AG04450 (cell line): ENCODE data around the gene EFCAB13. TPM values are rescaled to one million over a fixed set of nuclear protein-coding genes. Genes with fewer than 3 reads are reported as not detected.

ENCODE experiments used
- CTCF ChIA-PET: fragments of 300-600, 350-600 bp; formaldehyde crosslinking; extraction: SDS; loops from one replicate; lab custom pipeline; 2022; ENCODE audit warnings: antibody characterized with exemption, inconsistent platforms; lab: Charles Lee
- POLR2A ChIA-PET: fragments of 350-600 bp; formaldehyde crosslinking; extraction: SDS; loops from one replicate; lab custom pipeline; 2021; ENCODE audit warnings: antibody characterized with exemption, inconsistent platforms; lab: Yijun Ruan, JAX
- DNase-seq: peaks from one replicate; pipeline ENCODE4 v3.0.0-alpha.2; 2011; ENCODE audit warnings: low read depth, low spot score
- H3K27ac ChIP-seq: one replicate; pipeline ENCODE4 v1.5.1; 2012; ENCODE audit warnings: low read depth, low read length, control low read depth
- H3K27me3 ChIP-seq: one replicate; pipeline ENCODE4 v1.6.0; 2012; ENCODE audit warnings: low read length; ENCODE audit not compliant: control insufficient read depth, insufficient read depth
- H3K4me3 ChIP-seq: 2 replicates; pipeline ENCODE4 v1.5.1; 2011; ENCODE audit warnings: mild to moderate bottlenecking, low read depth, low read length, control low read depth
- H3K9me3 ChIP-seq: 2 replicates; pipeline ENCODE4 v1.5.1; 2012; ENCODE audit warnings: low read length; ENCODE audit not compliant: control insufficient read depth, insufficient read depth
- polyA plus RNA-seq: library from polyadenylated mRNA; depleted of rRNA; stranded (reverse); fragments of >200 nt; gene quantifications from 2 replicates; pipeline ENCODE4 v1.2.3, GENCODE V29; 2011
- TF ChIP-seq, protein P1 (sequence below): IDR thresholded peaks from 2 replicates; pipeline ENCODE4 v1.5.1; 2011; ENCODE audit warnings: low read depth, low read length, control low read depth, inconsistent platforms

The EFCAB13 gene
- polyA plus RNA-seq, 1 experiment, result 1.6 TPM

DNA sequence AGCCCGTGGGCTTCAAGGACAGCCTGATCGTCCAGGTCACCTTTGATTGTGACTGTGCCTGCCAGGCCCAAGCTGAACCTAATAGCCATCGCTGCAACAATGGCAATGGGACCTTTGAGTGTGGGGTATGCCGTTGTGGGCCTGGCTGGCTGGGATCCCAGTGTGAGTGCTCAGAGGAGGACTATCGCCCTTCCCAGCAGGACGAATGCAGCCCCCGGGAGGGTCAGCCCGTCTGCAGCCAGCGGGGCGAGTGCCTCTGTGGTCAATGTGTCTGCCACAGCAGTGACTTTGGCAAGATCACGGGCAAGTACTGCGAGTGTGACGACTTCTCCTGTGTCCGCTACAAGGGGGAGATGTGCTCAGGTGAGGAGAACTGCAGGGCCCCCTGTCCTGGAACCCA is 31.5 kb upstream of the EFCAB13 start:
- POLR2A ChIA-PET, result no interaction called here
- CTCF ChIA-PET, result no interaction called here
- H3K27ac ChIP-seq, result no peak overlapping the region
- no peak for DNase-seq
- TF ChIP-seq, protein P1, sequence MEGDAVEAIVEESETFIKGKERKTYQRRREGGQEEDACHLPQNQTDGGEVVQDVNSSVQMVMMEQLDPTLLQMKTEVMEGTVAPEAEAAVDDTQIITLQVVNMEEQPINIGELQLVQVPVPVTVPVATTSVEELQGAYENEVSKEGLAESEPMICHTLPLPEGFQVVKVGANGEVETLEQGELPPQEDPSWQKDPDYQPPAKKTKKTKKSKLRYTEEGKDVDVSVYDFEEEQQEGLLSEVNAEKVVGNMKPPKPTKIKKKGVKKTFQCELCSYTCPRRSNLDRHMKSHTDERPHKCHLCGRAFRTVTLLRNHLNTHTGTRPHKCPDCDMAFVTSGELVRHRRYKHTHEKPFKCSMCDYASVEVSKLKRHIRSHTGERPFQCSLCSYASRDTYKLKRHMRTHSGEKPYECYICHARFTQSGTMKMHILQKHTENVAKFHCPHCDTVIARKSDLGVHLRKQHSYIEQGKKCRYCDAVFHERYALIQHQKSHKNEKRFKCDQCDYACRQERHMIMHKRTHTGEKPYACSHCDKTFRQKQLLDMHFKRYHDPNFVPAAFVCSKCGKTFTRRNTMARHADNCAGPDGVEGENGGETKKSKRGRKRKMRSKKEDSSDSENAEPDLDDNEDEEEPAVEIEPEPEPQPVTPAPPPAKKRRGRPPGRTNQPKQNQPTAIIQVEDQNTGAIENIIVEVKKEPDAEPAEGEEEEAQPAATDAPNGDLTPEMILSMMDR, result no peak
- H3K27me3 ChIP-seq, result no peaks in the 10 kb centered on the region
- H3K4me3 ChIP-seq, result no peak overlapping the region
- no peaks in the 10 kb centered on the region for H3K9me3 ChIP-seq

DNA sequence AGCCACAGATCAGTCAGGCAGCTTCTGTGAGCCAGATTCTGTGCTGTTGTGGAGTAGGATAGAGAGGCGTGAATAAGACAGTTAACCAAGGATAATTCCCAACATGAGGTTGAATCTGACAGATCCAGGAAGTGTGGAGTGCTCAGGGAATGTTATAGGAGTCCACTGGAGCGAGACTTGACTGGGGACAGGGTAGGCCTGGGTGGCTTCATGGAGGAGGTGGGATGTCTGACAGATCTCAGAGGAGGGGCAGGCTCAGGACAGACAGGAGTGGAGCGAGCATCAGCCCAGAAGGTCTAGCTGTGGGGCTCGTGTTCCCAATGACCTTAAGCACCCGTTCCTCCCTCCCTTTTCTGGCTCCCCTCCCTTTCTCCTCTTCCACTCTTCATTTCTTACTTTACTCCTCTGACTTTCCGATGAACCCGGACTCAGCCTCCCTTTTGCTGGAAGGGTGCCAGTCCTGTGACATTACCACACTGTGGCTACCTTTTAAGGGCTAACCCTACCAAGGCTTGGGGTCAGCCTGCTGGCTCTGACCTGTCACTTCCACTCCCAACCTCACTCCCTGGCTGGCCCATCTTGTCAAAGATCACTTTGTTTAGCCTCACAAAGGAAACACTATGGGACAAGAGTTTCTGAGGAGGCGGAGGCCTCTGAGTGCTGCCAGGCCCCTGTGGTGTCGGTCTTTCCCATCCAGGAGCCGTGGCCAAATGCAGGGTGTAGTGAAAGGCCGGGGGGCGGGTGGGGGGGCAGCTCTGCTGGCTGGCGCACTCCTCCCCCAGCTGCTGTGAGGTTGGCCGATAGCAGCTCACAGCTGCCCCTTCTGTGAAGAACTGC is 28.5 kb upstream of the EFCAB13 start:
- Histone ChIP-seq H3K4me3 (no peak overlapping the region), H3K27me3 (no peaks in the 10 kb centered on the region), H3K9me3 (no peaks in the 10 kb centered on the region; the same call in 1 of the 2 replicates), H3K27ac (no peak overlapping the region)
- ChIA-PET CTCF (no interaction called here), POLR2A (no interaction called here)
- DNase-seq, result no peak
- TF ChIP-seq, protein P1, result no peak

DNA sequence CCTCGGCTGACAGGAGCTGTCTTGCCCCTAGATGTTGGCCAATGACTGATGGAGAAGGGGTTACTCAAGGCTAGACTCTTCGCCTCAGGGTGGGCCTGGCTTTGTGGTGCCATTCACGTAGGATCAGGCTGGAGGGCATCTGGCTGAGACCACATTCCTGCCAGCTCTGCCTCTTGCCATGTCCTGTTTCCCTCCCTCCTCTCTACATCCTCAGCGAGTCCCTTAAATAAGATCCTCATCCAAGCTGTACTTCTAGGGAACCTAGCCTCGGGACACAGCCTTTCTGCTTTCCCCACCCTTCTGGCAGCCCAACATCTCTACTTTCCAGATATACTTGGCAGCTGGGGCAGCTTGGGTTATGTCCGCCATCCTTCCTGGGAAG is 27.9 kb upstream of the EFCAB13 start:
- Histone ChIP-seq H3K27me3 (no peaks in the 10 kb centered on the region), H3K27ac (no peak overlapping the region), H3K4me3 (no peak overlapping the region), H3K9me3 (no peaks in the 10 kb centered on the region; the same call in 1 of the 2 replicates)
- TF ChIP-seq, protein P1, result no peak
- no peak for DNase-seq
- ChIA-PET POLR2A (no interaction called here), CTCF (no interaction called here)

DNA sequence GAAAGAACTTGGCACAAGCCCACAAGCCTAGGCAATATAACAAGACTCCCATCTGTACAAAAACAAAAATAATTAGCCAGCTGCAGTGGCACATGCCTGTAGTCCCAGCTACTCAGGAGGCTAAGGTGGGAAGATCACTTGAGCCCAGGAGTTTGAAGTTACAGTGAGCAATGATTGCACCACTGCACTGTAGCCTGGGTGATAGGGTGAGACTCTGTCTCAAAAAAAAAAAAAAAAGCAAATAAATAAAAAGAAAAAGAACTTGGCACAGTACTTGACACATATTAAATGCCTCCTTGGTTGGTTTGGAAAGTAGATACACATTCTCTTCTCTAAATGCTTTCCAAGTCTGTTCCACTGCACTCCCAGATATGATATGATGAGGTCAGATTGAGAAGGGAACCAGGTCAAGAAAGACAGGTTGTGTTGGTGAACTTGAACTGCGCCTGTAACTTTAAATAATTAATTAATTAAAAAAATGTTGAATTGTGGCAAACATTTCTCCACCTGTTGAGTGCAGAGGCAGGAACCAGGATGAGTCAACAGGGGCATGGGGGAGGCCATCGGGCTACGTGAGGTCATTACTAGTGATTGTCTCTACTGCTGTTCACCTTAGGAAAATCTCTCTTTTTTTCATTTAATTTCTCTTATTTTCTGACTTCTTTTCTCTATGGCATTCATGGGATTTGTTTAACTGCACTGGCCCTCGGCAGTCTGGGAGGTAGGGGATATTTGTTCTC is 25.9 kb upstream of the EFCAB13 start:
- no peak overlapping the region for H3K4me3 ChIP-seq
- no peaks in the 10 kb centered on the region for H3K27me3 ChIP-seq
- H3K9me3 ChIP-seq, result no peaks in the 10 kb centered on the region; the same call in none of the 2 replicates
- ChIA-PET CTCF (no interaction called here), POLR2A (no interaction called here)
- TF ChIP-seq, protein P1, result no peak
- no peak for DNase-seq
- no peak overlapping the region for H3K27ac ChIP-seq

DNA sequence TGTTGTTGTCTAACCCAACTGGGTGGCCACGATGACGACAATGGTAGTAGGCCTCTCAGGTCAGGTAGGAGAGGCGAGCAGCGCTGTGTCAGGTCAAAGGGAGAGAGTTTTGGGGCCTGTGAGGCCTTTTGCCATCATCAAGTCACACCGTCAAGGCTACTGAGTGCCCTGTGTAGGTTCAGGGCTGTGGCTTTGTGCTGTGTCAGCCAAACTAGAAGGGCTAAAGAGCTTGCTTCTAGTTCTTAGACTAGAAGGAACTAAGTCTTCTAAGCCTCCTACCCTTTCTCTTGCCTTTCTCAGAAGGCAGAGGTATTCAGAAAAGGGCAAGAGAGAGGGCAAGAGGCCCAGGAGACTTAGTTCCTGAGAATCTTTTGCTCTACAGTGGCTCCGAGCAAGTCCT is 25.0 kb upstream of the EFCAB13 start:
- ChIA-PET POLR2A (no interaction called here), CTCF (no interaction called here)
- TF ChIP-seq, protein P1, result no peak
- H3K4me3 ChIP-seq, result no peak overlapping the region
- H3K9me3 ChIP-seq, result no peaks in the 10 kb centered on the region; the same call in none of the 2 replicates
- DNase-seq, result no peak
- H3K27ac ChIP-seq, result no peak overlapping the region
- no peaks in the 10 kb centered on the region for H3K27me3 ChIP-seq
